A673 (cell line): ENCODE results near the gene ZFP69B.

Source experiments
- EZH2 ChIP-seq: fragments of 200-600 bp; sonication (generic); IDR thresholded peaks from 2 replicates; pipeline ENCODE4 v1.6.1; 2017; ENCODE audit warnings: borderline replicate concordance, low read depth, mild to moderate bottlenecking, mixed read lengths, antibody characterized with exemption, low read length; ENCODE audit not compliant: poor library complexity, severe bottlenecking
- TF ChIP-seq, protein P1 (sequence below): fragments of 300-800, 200-600 bp; sonication (generic); conservative IDR thresholded peaks from 2 replicates; pipeline ENCODE4 v1.5.1; 2017; ENCODE audit warnings: low read depth, mild to moderate bottlenecking, antibody characterized with exemption, low read length, moderate library complexity, mixed read lengths

DNA sequence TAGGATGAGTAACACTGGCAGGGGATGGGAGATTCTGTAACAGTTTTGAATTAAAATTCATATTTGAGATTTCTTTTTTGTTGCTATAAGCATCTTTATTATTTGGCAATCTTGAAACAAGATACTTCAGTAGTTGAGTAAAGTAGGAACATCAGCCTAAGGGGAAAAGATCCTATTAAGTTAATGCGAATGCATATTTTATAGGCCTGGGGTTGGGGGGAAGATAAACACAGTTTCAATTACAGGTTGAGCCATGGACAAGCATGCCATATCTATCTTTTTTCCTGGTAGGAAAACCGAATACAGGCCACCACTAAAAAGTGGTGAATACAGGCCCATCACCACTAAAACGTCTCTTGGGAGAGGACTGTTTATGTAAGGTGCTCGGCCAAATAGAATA is 44.5 kb upstream of the ZFP69B start:
- TF ChIP-seq, protein P1, sequence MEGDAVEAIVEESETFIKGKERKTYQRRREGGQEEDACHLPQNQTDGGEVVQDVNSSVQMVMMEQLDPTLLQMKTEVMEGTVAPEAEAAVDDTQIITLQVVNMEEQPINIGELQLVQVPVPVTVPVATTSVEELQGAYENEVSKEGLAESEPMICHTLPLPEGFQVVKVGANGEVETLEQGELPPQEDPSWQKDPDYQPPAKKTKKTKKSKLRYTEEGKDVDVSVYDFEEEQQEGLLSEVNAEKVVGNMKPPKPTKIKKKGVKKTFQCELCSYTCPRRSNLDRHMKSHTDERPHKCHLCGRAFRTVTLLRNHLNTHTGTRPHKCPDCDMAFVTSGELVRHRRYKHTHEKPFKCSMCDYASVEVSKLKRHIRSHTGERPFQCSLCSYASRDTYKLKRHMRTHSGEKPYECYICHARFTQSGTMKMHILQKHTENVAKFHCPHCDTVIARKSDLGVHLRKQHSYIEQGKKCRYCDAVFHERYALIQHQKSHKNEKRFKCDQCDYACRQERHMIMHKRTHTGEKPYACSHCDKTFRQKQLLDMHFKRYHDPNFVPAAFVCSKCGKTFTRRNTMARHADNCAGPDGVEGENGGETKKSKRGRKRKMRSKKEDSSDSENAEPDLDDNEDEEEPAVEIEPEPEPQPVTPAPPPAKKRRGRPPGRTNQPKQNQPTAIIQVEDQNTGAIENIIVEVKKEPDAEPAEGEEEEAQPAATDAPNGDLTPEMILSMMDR, result no peak
- TF ChIP-seq EZH2, result no peak
